ENCODE measurements around the gene LCMT1. TPM values are rescaled to one million over a fixed set of nuclear protein-coding genes. Genes with fewer than 3 reads are reported as not detected.
"Not testable (repeated sequence)": the region's sequence is repeated elsewhere in the genome, so short reads cannot be mapped to it uniquely, and the experiment has no call there.

Gene LCMT1
- 10 to 100 TPM; 29.4 to 44.2 (median 38.3) TPM for total RNA-seq
- 10 to 100 TPM; 38.0 to 58.9 TPM for polyA plus RNA-seq
- long read RNA-seq, donor 1, transcript LCMT1-201 (12 exons, 1,529 nt): minor isoform, 7 of 344 reads
- long read RNA-seq, donor 1, transcript LCMT1-202 (9 exons, 989 nt): minor isoform, 10 of 344 reads
- long read RNA-seq, donor 1, transcript LCMT1-203 (11 exons, 1,368 nt): major isoform, 274 of 344 reads
- long read RNA-seq, donor 1, partial matches to known transcripts: 4 of 344 reads
- long read RNA-seq, donor 1, other reads (novel, unspliced or antisense): 49 of 344 reads
- long read RNA-seq, donor 2, transcript LCMT1-203 (11 exons, 1,368 nt): major isoform, 21 of 43 reads
- long read RNA-seq, donor 2, transcript LCMT1-209 (2 exons, 517 nt): minor isoform, 10 of 43 reads
- long read RNA-seq, donor 2, partial matches to known transcripts: 7 of 43 reads
- long read RNA-seq, donor 2, other reads (novel, unspliced or antisense): 0 of 43 reads
- long read RNA-seq, donor 3, transcript LCMT1-203 (11 exons, 1,368 nt): major isoform, 52 of 70 reads
- long read RNA-seq, donor 3, partial matches to known transcripts: 1 of 70 reads
- long read RNA-seq, donor 3, other reads (novel, unspliced or antisense): 10 of 70 reads

- peak within 1 kb of the TSS; percentile 78 for H3K4me3 ChIP-seq
- no peak for TF ChIP-seq EP300 (IDR thresholded peaks at IDR 0.05)
- TF ChIP-seq CTCF (IDR thresholded peaks at IDR 0.05): no peak
- TF ChIP-seq POLR2A (IDR thresholded peaks at IDR 0.05): peak; percentile 43
- no peaks in the 10 kb centered on the region for H3K27me3 ChIP-seq
- 0 to 1% (median 0%) methylated on average over 54 to 55 of the region's 55 CpGs for WGBS, 3 donors
- DNase-seq: peak; percentile 87 to 93 (median 89)
- H3K4me1 ChIP-seq (ENCODE audit: insufficient read depth): peaks cover under 1% of the 10 kb centered on the region
- H3K9me3 ChIP-seq: no peaks in the 10 kb centered on the region
- no peak within 1 kb of the TSS for H3K27ac ChIP-seq
- intact Hi-C loops (cut with DNase I): loop anchor here in 1 of 4 donors (2.0 kb wide), 1 partner anchor 45 kb away; no protein-coding TSS in a partner anchor
- no peaks in the 10 kb centered on the region for H3K36me3 ChIP-seq
Measured at GRCh38 chr16:25111403-25112166, at the start of gene LCMT1. Gene LCMT1, plus strand, starts transcription at chr16:25111742. Its CDS starts 142 bp downstream, at chr16:25111884.

- no peaks in the 10 kb centered on the region for H3K9me3 ChIP-seq
- no peaks in the 10 kb centered on the region for H3K27me3 ChIP-seq
- H3K27ac ChIP-seq: no peak overlapping the region
- no peak overlapping the region for H3K4me3 ChIP-seq
- no peak for TF ChIP-seq CTCF (IDR thresholded peaks at IDR 0.05)
- TF ChIP-seq EP300 (IDR thresholded peaks at IDR 0.05): no peak
- WGBS, 3 donors: 63 to 86% (median 81%) methylated on average over 3 of the region's 3 CpGs
- no peak for DNase-seq
- H3K4me1 ChIP-seq (ENCODE audit: insufficient read depth): peaks cover 2% of the 10 kb centered on the region
- no peaks in the 10 kb centered on the region for H3K36me3 ChIP-seq
- intact Hi-C loops (cut with DNase I): loop anchor here in 1 of 4 donors (5.0 kb wide), 1 partner anchor 159 kb away; no protein-coding TSS in a partner anchor
Measured at GRCh38 chr16:25063102-25063501, 48.4 kb upstream of the LCMT1 start.

- intact Hi-C loops (cut with DNase I): loop anchor here in 1 of 4 donors (5.0 kb wide), 1 partner anchor 158 kb away; no protein-coding TSS in a partner anchor
- H3K27me3 ChIP-seq: no peaks in the 10 kb centered on the region
- 31 to 59% (median 36%) methylated on average over 6 of the region's 6 CpGs for WGBS, 3 donors
- no peak overlapping the region for H3K4me3 ChIP-seq
- TF ChIP-seq EP300 (IDR thresholded peaks at IDR 0.05): no peak
- TF ChIP-seq POLR2A (IDR thresholded peaks at IDR 0.05): no peak
- TF ChIP-seq CTCF (IDR thresholded peaks at IDR 0.05): no peak
- no peak for DNase-seq
- no peaks in the 10 kb centered on the region for H3K36me3 ChIP-seq
- H3K4me1 ChIP-seq (ENCODE audit: insufficient read depth): peaks cover 2% of the 10 kb centered on the region
- H3K9me3 ChIP-seq: no peaks in the 10 kb centered on the region
- H3K27ac ChIP-seq: peak overlapping the region in 1 of 2 donors; percentile 39
Measured at GRCh38 chr16:25063865-25064264, 47.7 kb upstream of the LCMT1 start.

GRCh38 chr16:25064281-25064680, 47.3 kb upstream of the LCMT1 start:
- not testable (repeated sequence) for H3K9me3 ChIP-seq; H3K4me3 ChIP-seq; DNase-seq; H3K4me1 ChIP-seq (ENCODE audit: insufficient read depth); H3K27me3 ChIP-seq; H3K36me3 ChIP-seq
- 82 to 93% (median 90%) methylated on average over 1 of the region's 1 CpG for WGBS, 3 donors
- H3K27ac ChIP-seq: peak overlapping the region in 1 of 2 donors; percentile 39
- intact Hi-C loops (cut with DNase I): loop anchor here in 1 of 4 donors (5.0 kb wide), 1 partner anchor 158 kb away; no protein-coding TSS in a partner anchor

Measured in ovary (tissue), 10 donors.